HG02759 (cell line): ENCODE measurements around the gene DDX20.
"Not testable (repeated sequence)": the region's sequence is repeated elsewhere in the genome, so short reads cannot be mapped to it uniquely, and the experiment has no call there.

Experiments
- ATAC-seq: cut with Tn5 transposase; IDR thresholded peaks from one replicate; pipeline ENCODE4 v1.9.1; 2021; ENCODE audit warnings: mild to moderate bottlenecking, moderate library complexity; ENCODE audit not compliant: unreplicated experiment

The DDX20 gene

DNA sequence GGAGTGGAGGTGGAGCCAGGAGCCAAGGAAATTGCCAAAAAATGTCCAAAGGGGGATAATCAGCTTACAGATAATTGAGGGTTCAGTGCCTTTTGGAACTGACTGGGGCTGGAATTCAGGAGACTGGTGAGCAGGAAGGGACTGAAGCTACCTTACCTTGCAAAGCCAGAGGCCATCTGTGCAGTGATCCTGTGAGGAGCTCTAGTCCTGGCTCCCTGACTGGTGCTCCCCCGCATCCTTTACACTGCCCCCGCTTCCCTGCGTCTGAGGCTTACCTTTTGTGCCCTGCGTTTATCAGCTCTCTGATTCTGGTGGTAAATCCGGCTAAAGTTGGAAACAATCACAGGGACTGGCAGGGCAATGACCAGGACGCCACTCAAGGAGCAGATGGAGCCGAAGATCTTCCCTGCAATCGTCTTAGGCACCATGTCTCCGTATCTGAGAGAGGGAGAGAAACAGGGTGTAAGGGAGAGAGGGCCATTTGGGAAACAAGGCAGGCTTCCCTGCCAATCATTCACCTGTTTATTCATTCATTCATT lies 31.0 kb downstream of the DDX20 start:
- ATAC-seq = no peak

DNA sequence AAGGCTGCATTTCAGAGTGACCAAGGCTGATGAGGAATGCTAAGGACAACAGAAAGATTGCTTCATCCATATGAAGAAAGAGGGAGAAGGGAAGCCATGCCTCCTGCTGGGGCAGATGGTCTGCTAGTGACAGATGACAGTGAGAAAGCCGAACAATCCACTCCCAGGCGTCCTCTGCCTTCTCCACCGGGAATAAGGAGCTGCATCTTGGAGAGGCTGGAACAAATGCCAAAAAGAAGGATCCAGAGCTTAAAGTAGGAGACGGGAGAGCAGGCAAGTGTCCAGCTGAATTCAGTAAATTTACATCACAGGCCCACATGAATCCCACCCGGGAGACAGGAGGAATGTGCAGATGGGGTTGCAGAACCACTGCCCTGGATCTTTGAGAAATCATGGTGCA lies 33.4 kb downstream of the DDX20 start:
- ATAC-seq = no peak

DNA sequence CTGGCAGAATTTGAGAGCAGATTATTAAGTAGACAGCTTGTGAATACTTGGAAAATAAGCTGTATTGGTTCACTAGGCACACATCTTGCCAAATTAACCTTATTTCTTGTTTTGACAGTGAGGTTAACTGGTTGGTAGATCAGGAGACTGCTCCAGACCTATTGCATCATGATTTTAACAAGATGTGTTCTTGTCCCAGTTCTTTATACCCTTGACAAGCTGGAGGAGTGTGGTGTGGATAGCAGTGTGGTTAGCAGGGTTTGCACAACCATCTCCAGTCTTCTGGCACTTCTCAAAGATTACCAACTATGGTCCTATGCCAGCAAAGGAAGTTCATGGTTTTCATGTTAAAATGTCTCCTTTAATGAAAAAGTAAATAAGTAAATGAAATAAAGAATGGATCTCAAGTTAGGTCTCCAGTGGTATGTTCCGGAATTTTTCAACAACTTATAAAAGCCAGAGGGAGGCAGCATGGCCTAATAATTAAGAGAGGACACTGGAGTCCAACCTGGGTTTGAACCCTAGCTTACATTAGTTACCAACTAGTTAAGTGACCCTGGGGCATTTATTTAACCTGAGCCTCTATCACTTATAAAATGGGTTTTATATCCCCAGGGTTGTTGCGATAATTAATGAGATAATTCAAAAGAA lies 34.1 kb downstream of the DDX20 start:
- ATAC-seq = no peak

DNA sequence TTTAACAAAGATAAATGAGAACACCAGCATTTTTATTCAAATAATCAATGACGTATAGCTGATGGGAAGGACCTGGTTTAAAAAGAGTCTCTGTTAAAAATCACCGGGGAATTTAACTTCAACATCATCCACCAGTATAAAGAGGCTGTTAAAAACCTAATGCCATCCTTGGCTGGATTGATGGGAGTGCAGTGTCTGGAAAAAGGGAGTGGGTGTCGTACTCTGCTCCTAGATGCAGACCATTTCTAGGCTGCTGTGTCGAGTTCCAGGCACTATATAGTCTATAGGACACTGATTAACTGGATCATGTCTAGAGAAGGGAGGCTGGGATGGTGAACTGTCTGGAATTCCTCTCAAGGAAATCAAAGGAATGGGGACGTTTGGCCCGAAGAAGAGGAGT lies 36.1 kb downstream of the DDX20 start:
- no peak for ATAC-seq

DNA sequence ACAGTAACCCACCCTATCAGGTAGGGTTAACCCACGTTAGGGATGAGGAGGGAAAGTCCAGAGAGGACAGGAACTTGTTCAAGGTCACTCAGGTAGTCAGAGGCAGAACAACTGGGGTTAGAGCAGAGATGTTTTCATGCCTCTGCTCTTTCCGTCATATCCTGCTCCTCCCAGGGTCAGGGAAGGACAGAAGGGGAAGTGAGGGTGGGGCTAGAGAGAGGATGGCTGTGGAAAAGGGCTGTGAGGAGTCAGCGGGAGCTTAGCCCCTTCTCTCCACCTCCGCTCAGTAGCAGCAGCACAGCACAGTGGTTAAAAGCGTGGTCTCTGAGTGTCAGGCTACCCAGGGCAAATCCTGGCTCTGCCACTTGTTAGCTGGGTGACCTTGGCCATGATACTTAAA lies 36.5 kb downstream of the DDX20 start:
- no peak for ATAC-seq

DNA sequence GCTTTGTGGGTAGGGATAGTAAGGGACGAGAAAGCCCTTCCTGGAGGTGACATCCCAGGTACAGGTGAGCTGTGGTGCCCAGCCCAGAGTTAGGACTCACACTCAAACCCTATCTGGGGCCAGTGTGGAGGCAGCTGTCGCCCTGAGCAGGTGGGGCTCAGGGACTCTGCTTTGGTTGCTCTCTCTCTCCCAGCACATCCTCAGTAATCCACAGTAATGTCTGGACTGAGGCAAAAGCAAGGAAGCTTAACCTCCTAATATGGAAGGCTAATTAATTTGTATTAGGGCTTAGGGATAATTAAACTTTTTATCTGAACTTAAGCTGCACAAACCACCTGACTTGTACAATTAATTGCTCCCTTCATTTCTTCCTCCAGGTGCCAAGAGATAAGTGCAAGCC lies 38.2 kb downstream of the DDX20 start:
- ATAC-seq = no peak

DNA sequence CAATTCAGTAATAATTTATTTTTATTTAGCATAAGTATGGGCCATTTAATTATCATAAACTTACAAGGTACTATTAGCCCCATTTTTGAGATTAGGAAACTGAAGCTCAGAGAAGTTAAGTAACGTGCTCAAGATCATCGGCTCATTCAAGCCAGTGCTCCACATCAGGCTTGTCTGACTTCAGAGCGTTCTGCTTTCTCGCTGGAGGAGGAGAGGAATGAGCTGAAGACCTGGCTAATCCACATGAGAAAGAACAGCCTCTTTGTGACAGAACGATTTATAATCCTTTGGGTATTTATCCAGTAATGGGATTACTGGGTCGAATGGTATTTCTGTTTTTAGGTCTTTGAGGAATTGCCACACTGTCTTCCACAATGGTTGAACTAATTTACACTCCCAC lies 39.7 kb downstream of the DDX20 start:
- no peak for ATAC-seq

DNA sequence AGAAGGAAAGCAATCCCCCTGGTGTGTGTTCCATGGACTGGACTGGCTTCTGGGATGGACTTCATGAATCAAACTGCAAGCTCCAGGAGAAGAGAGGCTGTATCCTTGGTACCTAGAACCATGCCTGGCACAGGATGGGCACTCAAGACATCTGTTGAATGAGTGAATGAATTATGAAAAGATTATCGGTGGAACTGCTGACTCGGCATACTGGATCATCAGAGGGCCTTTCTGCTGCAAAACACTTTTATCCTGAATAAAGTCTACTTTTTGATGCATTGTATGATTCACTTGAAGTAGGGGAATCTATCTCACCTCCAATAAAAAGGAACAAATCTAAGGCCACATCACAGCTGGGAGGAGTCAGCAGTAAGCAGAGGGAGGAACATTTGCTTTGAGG lies 42.9 kb downstream of the DDX20 start:
- ATAC-seq = no peak

DNA sequence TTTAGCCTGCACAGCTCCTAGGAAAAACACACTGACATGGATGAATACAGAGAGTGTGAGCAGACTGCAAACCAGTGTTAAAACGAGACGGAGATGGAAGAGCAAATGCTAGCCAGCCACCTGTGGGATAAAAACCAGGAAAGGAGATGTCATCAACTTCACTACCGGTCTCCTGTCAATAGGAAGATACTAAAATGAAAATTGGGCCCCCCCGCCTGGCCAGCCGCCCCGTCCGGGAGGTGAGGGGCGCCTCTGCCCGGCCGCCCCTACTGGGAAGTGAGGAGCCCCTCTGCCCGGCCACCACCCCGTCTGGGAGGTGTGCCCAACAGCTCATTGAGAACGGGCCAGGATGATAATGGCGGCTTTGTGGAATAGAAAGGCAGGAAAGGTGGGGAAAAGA lies 44.0 kb downstream of the DDX20 start:
- not testable (repeated sequence) for ATAC-seq

DNA sequence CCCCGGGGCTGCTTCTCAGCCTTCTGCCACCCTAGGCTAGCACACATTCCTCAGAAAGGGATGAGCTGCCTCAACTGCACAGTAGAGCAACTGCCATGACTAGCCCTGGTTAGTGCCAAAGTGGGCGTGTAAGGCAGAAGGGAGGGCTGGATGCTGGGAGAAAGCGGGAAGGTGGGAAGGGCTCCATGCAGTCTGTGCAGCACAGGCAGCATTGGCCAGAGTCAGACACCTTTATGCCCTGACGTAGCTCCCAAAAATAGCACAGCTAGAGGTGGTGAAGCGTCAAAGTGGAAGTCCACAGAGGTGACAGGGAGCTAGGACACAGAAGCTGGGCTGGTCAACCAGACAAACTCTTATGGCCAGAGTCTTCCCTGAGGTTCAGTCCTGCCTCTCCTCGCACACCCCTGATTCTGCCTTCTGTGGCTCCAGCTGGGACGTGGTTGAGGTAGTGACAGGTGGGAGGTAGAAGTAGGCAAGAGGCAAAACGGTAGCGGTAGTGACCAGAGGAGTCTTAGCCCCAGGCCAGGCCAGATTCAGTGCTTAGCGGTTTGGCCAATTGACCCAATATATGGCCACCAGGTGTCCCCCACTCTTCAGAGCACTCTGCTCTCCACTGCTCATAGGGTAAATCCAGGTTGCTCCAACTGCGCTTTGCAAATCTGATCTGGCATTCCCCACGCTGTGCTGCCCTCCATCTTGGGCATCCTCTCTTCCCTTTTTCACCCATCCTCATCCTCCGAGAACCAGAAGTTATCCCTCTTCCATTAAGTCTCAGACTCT lies 45.6 kb downstream of the DDX20 start:
- no peak for ATAC-seq

DNA sequence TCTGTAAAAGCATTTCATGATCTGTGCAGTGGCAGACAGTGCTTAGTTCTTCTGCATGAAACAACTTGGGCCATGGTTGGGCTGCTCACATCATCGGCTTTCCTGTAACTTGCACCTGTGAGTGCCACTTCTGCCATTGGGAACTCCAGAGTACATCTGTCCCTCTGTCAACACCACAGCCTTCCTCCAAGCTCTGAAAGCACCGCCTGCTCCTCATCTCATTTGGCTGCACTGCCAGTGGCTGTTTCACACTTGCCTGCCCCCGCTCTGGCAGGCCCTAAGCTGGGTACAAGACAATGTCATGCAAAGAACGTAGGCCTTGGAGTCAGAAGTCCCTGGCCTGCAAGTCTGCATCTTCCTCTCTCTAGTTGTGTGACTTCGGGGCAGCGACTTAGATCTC lies 46.4 kb downstream of the DDX20 start:
- ATAC-seq = no peak

DNA sequence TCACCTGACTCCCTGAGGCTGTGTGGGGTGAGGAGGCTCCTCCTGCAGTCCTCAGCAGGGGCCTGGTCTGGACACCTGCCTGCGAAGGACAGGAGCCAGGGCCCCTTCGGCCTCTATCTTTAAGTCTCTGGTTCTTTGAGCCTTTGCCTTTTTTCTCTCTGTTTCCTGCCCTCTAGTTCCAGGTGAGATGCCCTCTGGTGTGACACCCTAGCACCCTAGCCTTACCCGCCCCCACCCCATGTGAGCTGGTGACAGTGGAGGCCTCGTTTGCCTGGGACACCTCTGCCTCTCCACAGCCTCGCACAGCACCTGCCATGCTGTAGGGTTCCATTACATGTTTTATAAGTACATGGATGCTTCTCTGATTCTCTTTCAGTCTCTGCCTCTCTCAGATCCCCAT lies 47.3 kb downstream of the DDX20 start:
- no peak for ATAC-seq

DNA sequence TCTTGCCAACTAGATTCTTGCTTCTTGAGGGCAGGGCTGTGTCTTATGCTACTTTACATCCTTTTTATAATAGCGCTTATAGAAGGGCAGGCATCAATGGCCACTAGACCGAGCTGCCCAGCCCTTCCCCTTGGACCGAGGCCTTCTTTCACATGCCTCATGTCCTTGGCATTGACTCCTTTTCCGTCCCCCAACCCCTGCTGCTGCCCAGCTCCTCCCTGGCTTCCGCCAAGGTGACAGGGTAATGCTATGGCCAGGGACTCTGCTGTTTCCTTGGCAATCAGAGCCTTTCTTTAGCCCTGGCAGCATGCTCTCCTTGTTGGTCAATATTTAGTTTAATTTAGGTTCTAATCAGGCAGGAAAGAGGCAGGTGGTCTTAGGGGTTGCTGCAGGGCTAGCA lies 48.2 kb downstream of the DDX20 start:
- no peak for ATAC-seq

DNA sequence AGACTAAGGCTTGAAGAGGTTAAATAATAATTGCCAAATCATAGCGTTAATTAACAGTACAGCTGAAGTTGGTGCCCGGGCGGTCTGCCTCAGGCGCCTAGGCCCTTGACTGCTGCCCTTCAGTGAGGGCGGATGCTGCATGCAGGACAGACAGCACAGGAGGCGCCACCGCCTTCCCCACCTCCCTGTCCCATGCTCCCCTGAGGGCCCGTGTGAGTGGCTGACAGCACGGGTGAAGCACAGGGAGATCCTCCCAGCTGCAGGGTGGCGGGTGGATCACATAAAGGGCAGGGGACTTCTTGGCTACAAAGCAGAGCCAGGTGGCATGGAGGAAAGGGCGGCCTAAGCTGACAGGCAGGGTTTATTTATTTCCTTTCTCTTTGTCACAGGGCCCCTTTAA lies 49.1 kb downstream of the DDX20 start:
- ATAC-seq = no peak

DNA sequence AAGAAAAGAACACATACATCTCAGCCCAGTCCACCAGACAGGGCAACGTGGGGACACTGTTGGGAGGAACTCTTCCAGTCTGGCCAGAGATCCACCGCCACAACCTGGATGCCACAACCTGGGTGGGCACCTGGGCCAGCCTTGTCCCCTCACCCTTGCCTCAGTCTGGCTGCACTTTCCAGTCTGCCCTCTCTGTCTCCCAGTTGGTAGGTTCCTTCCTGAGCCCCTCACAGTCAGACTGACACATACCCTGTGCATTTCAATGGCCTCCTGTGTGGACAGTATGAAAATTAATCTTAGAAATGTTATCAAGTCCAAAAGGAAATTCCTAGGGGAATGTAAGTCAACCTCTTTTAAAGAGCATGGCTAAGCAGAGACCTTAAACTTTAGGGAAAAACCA lies 49.5 kb downstream of the DDX20 start:
- ATAC-seq = no peak

DNA sequence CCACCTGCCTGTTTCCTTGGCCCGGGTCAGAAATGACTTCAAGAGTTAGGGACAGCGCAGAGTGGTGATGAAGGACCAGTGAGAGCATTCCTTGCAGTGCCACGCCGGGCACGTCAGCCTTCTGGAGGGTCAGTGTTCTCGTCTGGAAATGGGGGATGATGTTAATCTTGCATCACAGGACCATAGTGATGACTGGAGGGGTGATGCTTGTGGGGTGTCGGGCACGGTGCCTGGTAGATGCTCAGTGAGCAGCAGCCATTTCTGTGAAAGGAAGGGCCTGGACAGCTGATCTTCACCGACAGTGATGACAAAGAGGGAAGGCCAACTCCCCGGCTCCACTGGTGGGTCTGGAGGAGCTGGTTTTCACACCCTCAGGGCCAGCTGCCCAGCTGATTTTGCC lies 56.2 kb downstream of the DDX20 start:
- ATAC-seq = no peak

DNA sequence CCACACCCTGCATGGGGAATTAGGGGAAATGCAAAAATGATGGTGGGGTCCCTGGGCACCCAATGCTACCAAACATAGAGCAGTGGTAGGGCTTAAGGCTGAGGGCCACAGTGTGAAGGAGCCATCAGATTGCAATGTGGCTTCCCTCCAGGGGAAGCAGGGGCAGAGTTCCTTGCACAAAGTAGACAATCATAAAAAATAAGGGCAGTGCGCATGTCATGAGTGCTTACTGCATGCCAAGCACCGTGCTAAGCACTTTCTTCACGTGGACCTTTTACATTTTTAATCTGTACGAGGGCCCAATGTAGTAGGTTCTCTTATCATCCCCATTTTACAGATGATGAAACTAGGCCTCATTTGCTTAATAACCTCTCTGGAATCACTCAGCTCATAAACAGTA lies 56.6 kb downstream of the DDX20 start:
- ATAC-seq = no peak

DNA sequence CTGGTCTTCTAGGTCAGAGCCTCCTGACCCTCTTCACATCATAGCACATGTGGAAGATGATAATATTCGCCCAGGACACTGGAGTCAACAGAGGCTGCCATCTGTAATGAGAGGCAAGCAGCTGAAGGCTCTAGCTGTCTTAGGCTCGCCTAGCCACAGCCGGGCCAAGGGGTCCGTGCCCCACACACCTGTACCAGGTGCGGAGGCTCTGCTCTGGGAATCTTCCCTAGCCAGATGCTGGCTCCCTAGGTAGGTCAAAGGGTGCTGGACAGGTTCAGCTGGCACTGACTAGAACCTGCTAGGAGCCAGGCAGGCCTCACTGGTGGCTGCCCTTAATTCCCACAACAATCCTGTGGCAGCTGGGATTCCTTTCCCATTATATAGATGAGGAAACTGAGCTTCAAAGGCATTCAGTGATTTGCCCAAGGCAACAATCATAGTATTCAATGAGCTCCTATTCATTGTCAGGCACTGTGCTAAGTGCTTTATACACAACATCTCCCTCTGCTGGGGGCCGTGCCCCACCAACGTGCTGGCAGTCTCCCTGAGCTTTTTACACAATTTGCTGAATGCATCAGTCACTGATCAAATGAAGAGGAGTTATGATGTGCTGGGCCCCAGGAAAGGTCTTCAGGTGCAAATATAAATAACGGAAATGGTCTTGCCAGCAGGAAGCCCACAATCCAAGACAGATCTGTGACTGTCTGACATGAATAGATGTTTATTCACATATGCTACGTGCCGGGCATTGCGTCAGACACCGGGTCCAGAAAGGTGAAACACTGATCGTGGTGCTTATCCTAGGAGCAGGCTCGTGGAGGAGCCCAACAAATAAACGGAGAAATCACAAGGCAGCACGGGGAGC lies 58.0 kb downstream of the DDX20 start:
- no peak for ATAC-seq

DNA sequence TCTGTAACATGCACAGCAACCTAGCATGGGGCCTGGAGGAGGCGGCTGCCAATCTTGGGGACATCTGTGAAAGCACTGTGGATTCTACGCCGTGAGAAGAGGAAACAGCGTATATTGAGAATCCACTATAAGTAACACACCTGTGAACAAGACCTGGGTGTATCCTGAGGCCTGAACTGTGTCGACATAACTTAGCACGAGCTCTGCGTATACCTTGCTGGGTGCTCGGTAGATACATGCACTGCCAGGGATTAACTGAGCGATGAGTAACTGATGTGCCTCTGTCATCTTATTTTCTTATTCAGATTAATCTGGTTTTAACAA lies 58.6 kb downstream of the DDX20 start:
- no peak for ATAC-seq

DNA sequence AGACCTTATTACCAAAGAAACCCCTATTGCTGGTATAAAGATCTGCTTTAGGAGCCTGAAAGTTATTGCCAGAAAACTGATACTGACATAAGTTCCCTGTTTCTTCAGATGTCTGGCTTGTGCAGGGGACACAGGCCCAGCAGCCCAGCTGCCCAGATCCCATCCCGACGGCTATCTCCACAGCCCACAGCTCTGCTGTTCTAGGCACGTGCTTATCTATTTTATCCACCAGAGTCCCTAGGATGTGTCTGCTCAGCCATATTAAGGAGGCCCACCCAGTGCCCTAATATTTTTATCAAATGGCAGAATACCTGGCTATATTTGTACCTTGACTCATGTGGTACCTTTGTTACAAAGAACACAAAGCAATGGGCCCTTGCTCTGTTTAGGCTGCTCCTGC lies 58.9 kb downstream of the DDX20 start:
- no peak for ATAC-seq
